ENCODE measurements around the gene SV2C. TPM values are rescaled to one million over a fixed set of nuclear protein-coding genes. Genes with fewer than 3 reads are reported as not detected.
"Not testable (repeated sequence)": the region's sequence is repeated elsewhere in the genome, so short reads cannot be mapped to it uniquely, and the experiment has no call there.

The SV2C gene
- total RNA-seq, 1 donor, result not detected

DNA sequence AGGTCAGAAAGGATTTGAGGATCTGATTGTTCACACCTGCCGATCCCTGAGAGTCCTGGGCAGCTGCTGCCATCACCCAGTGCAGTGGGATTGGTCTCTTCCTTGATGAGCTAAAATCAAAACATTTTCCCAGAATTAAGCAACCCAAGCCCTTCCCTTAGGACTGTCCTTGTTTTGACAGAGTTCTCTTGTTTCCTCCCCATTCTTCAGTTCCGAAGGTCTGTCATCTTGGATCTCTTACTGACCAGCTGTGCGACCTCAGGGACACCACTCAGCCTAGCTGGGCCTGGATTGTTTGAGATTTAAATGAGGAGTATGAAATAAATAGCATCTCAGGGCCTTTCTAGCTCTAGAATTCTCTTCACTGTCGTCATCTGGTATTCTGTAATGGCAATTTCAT lies 229.6 kb downstream of the SV2C start:
- no peak for DNase-seq (ENCODE audit: insufficient read length, low spot score, missing footprints)
- Histone ChIP-seq H3K36me3 (ENCODE audit: insufficient read depth, low read length) (no peaks in the 10 kb centered on the region), H3K9me3 (ENCODE audit: low read depth, low read length) (no peaks in the 10 kb centered on the region), H3K79me2 (ENCODE audit: insufficient read depth, low read length) (no peaks in the 10 kb centered on the region), H3K4me3 (ENCODE audit: insufficient read depth, low read length) (no peak overlapping the region), H3K4me1 (ENCODE audit: insufficient read depth, low read length) (no peaks in the 10 kb centered on the region), H3K27me3 (ENCODE audit: insufficient read depth, low read length) (no peaks in the 10 kb centered on the region), H2AFZ (ENCODE audit: low read length) (no peak overlapping the region), H3K27ac (ENCODE audit: low read depth, low read length) (no peak overlapping the region), H3K4me2 (ENCODE audit: insufficient read depth, low read length) (no peak overlapping the region), H4K20me1 (ENCODE audit: insufficient read depth, low read length) (no peaks in the 10 kb centered on the region)
- TF ChIP-seq, protein P1, sequence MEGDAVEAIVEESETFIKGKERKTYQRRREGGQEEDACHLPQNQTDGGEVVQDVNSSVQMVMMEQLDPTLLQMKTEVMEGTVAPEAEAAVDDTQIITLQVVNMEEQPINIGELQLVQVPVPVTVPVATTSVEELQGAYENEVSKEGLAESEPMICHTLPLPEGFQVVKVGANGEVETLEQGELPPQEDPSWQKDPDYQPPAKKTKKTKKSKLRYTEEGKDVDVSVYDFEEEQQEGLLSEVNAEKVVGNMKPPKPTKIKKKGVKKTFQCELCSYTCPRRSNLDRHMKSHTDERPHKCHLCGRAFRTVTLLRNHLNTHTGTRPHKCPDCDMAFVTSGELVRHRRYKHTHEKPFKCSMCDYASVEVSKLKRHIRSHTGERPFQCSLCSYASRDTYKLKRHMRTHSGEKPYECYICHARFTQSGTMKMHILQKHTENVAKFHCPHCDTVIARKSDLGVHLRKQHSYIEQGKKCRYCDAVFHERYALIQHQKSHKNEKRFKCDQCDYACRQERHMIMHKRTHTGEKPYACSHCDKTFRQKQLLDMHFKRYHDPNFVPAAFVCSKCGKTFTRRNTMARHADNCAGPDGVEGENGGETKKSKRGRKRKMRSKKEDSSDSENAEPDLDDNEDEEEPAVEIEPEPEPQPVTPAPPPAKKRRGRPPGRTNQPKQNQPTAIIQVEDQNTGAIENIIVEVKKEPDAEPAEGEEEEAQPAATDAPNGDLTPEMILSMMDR (IDR thresholded peaks at IDR 0.05; ENCODE audit: extremely low read depth, low read depth, low read length), result no peak

DNA sequence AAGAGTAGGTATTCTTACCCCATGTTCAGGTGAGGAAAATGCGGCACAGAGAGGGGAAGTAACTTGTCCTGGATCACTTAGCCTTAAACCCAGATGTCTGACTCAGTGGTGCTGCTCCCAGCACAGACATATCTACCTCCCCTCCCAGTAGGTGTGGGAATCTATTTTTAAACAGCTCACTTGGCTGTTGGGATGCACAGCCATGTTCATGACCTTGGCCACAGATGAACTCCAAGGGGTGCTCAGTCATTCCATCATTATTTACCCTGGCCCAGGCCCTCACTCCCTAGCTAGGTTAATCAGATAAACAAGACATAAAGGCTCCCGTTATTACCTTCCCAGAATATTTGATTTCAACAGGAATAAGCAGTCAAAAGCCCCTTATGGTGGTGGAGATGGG lies 231.5 kb downstream of the SV2C start:
- no peaks in the 10 kb centered on the region for H3K79me2 ChIP-seq (ENCODE audit: insufficient read depth, low read length)
- no peak overlapping the region for H3K4me2 ChIP-seq (ENCODE audit: insufficient read depth, low read length)
- H2AFZ ChIP-seq (ENCODE audit: low read length), result no peak overlapping the region
- H3K27me3 ChIP-seq (ENCODE audit: insufficient read depth, low read length), result no peaks in the 10 kb centered on the region
- TF ChIP-seq, protein P1 (IDR thresholded peaks at IDR 0.05; ENCODE audit: extremely low read depth, low read depth, low read length), result no peak
- no peaks in the 10 kb centered on the region for H3K4me1 ChIP-seq (ENCODE audit: insufficient read depth, low read length)
- H3K36me3 ChIP-seq (ENCODE audit: insufficient read depth, low read length), result no peaks in the 10 kb centered on the region
- H4K20me1 ChIP-seq (ENCODE audit: insufficient read depth, low read length), result no peaks in the 10 kb centered on the region
- no peak overlapping the region for H3K4me3 ChIP-seq (ENCODE audit: insufficient read depth, low read length)
- no peak for DNase-seq (ENCODE audit: insufficient read length, low spot score, missing footprints)
- no peak overlapping the region for H3K27ac ChIP-seq (ENCODE audit: low read depth, low read length)
- no peaks in the 10 kb centered on the region for H3K9me3 ChIP-seq (ENCODE audit: low read depth, low read length)

DNA sequence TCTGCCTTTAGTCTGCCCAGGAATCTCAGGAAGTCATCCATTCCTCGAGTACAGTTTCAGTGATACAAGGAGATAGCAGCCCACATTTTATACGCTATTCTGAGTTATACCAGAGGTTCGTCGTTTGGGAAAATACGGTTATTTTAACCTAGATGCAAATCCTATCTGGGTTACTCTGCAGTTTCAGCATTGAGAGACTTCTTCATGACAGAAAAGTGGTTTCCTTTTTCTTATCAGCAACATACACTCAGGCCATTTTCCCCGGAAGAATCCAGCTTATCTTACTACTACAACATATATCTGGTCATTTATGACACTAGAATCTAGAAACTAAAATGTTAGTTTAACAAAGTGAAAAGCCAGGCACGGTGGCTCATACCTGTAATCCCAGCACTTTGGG lies 236.5 kb downstream of the SV2C start:
- Histone ChIP-seq H2AFZ (ENCODE audit: low read length) (no peak overlapping the region), H3K4me3 (ENCODE audit: insufficient read depth, low read length) (no peak overlapping the region), H3K4me1 (ENCODE audit: insufficient read depth, low read length) (no peaks in the 10 kb centered on the region), H3K36me3 (ENCODE audit: insufficient read depth, low read length) (no peaks in the 10 kb centered on the region), H3K4me2 (ENCODE audit: insufficient read depth, low read length) (no peak overlapping the region), H4K20me1 (ENCODE audit: insufficient read depth, low read length) (no peaks in the 10 kb centered on the region), H3K27me3 (ENCODE audit: insufficient read depth, low read length) (no peaks in the 10 kb centered on the region), H3K9me3 (ENCODE audit: low read depth, low read length) (no peaks in the 10 kb centered on the region), H3K27ac (ENCODE audit: low read depth, low read length) (no peak overlapping the region), H3K79me2 (ENCODE audit: insufficient read depth, low read length) (no peaks in the 10 kb centered on the region)
- TF ChIP-seq, protein P1 (IDR thresholded peaks at IDR 0.05; ENCODE audit: extremely low read depth, low read depth, low read length), result no peak
- no peak for DNase-seq (ENCODE audit: insufficient read length, low spot score, missing footprints)

DNA sequence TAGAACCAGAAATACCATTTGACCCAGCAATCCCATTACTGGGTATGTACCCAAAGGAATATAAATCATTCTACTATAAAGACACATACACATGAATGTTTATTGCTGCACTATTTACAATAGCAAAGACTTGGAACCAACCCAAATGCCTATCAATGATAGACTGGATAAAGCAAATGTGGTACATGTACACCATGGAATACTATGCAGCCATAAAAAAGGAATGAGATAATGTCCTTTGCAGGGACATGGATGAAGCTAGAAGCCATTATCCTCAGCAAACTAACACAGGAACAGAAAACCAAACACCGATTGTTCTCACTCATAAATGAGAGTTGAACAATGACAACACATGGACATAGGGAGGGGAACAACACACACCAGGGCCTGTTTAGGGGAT lies 240.3 kb downstream of the SV2C start:
- not testable (repeated sequence) for H3K27ac ChIP-seq (ENCODE audit: low read depth, low read length); H3K27me3 ChIP-seq (ENCODE audit: insufficient read depth, low read length); H3K36me3 ChIP-seq (ENCODE audit: insufficient read depth, low read length); H3K4me3 ChIP-seq (ENCODE audit: insufficient read depth, low read length); H4K20me1 ChIP-seq (ENCODE audit: insufficient read depth, low read length); DNase-seq (ENCODE audit: insufficient read length, low spot score, missing footprints); H3K79me2 ChIP-seq (ENCODE audit: insufficient read depth, low read length); H2AFZ ChIP-seq (ENCODE audit: low read length); H3K9me3 ChIP-seq (ENCODE audit: low read depth, low read length); H3K4me2 ChIP-seq (ENCODE audit: insufficient read depth, low read length); H3K4me1 ChIP-seq (ENCODE audit: insufficient read depth, low read length)
